ENCODE measurements around the gene CAMTA1. TPM values are rescaled to one million over a fixed set of nuclear protein-coding genes. Genes with fewer than 3 reads are reported as not detected.

Gene CAMTA1
- polyA plus RNA-seq, 1 donor from 2014 or later = 162 TPM

GRCh38 chr1:7809742-7810141, 1024.5 kb downstream of the CAMTA1 start:
- no peak overlapping the region for H3K4me2 ChIP-seq (ENCODE audit: low read length)
- no peaks in the 10 kb centered on the region for H4K20me1 ChIP-seq (ENCODE audit: insufficient read depth)
- H3K79me2 ChIP-seq (replicated peaks; ENCODE audit: insufficient read depth, low read length) = no peaks in the 10 kb centered on the region
- no peak overlapping the region for H3K9ac ChIP-seq (ENCODE audit: low read length)
- no peak overlapping the region for H3K27ac ChIP-seq (ENCODE audit: low read length)
- no peak for TF ChIP-seq EZH2 (IDR thresholded peaks at IDR 0.05; ENCODE audit: borderline replicate concordance, insufficient read depth, low read length, poor library complexity, severe bottlenecking)
- no peak for TF ChIP-seq TAF1 (IDR thresholded peaks at IDR 0.05; ENCODE audit: low read depth)
- no peak for TF ChIP-seq POLR2AphosphoS5 (IDR thresholded peaks at IDR 0.05)
- TF ChIP-seq RAD21 (conservative IDR thresholded peaks at IDR 0.05) = no peak
- no peak for TF ChIP-seq EP300 (conservative IDR thresholded peaks at IDR 0.05; ENCODE audit: poor library complexity, severe bottlenecking)
- no peak for TF ChIP-seq MXI1 (conservative IDR thresholded peaks at IDR 0.05; ENCODE audit: poor library complexity, severe bottlenecking)
- TF ChIP-seq REST (IDR thresholded peaks at IDR 0.05; ENCODE audit: borderline replicate concordance) = no peak
- no peak for TF ChIP-seq SMC3 (conservative IDR thresholded peaks at IDR 0.05; ENCODE audit: poor library complexity)
- TF ChIP-seq CTCF (IDR thresholded peaks at IDR 0.05; ENCODE audit: poor library complexity, severe bottlenecking) = no peak
- H3K9me2 ChIP-seq (ENCODE audit: insufficient read depth, low read length) = no peaks in the 10 kb centered on the region
- no peaks in the 10 kb centered on the region for H3K27me3 ChIP-seq (ENCODE audit: insufficient read depth, low read depth, low read length)
- H2AFZ ChIP-seq (ENCODE audit: low read depth, low read length) = no peak overlapping the region
- H3F3A ChIP-seq (ENCODE audit: insufficient read depth, low read length, poor library complexity, severe bottlenecking) = no peaks in the 10 kb centered on the region
- H3K4me3 ChIP-seq (ENCODE audit: low read length) = no peak overlapping the region
- H3K9me3 ChIP-seq (ENCODE audit: low read length) = peaks cover 4% of the 10 kb centered on the region
- H3K36me3 ChIP-seq (ENCODE audit: insufficient read depth, low read length) = no peaks in the 10 kb centered on the region

GRCh38 chr1:7810395-7810794, 1025.1 kb downstream of the CAMTA1 start:
- Histone ChIP-seq H3K36me3 (ENCODE audit: insufficient read depth, low read length) (no peaks in the 10 kb centered on the region), H3K4me2 (ENCODE audit: low read length) (no peak overlapping the region), H3K9me2 (ENCODE audit: insufficient read depth, low read length) (no peaks in the 10 kb centered on the region), H3K9me3 (ENCODE audit: low read length) (peaks cover 4% of the 10 kb centered on the region), H2AFZ (ENCODE audit: low read depth, low read length) (no peak overlapping the region), H4K20me1 (ENCODE audit: insufficient read depth) (no peaks in the 10 kb centered on the region), H3K4me3 (ENCODE audit: low read length) (no peak overlapping the region), H3K27me3 (ENCODE audit: insufficient read depth, low read depth, low read length) (no peaks in the 10 kb centered on the region), H3K9ac (ENCODE audit: low read length) (no peak overlapping the region), H3K27ac (ENCODE audit: low read length) (no peak overlapping the region), H3F3A (ENCODE audit: insufficient read depth, low read length, poor library complexity, severe bottlenecking) (no peaks in the 10 kb centered on the region), H3K79me2 (replicated peaks; ENCODE audit: insufficient read depth, low read length) (no peaks in the 10 kb centered on the region)
- no peak for TF ChIP-seq RAD21 (conservative IDR thresholded peaks at IDR 0.05)
- no peak for TF ChIP-seq SMC3 (conservative IDR thresholded peaks at IDR 0.05; ENCODE audit: poor library complexity)
- TF ChIP-seq REST (IDR thresholded peaks at IDR 0.05; ENCODE audit: borderline replicate concordance) = no peak
- no peak for TF ChIP-seq POLR2AphosphoS5 (IDR thresholded peaks at IDR 0.05)
- no peak for TF ChIP-seq EP300 (conservative IDR thresholded peaks at IDR 0.05; ENCODE audit: poor library complexity, severe bottlenecking)
- no peak for TF ChIP-seq TAF1 (IDR thresholded peaks at IDR 0.05; ENCODE audit: low read depth)
- TF ChIP-seq CTCF (IDR thresholded peaks at IDR 0.05; ENCODE audit: poor library complexity, severe bottlenecking) = no peak
- TF ChIP-seq EZH2 (IDR thresholded peaks at IDR 0.05; ENCODE audit: borderline replicate concordance, insufficient read depth, low read length, poor library complexity, severe bottlenecking) = no peak
- TF ChIP-seq MXI1 (conservative IDR thresholded peaks at IDR 0.05; ENCODE audit: poor library complexity, severe bottlenecking) = no peak

Measured in neural cell (in vitro differentiated cells).